B cell (primary cell): ENCODE measurements around the gene CDKAL1. TPM values are rescaled to one million over a fixed set of nuclear protein-coding genes. Genes with fewer than 3 reads are reported as not detected.

Experiments used
- ATAC-seq: fragments of 200-7000 bp; cut with Tn5 transposase; one replicate; pipeline ENCODE4 v1.10.0; 2021; ENCODE audit warnings: low read depth, mild to moderate bottlenecking, moderate number of reproducible peaks, moderate library complexity
- CTCF ChIA-PET: fragments of 350-600 bp; sonication (Branson Sonifier 250); formaldehyde crosslinking; loops from one replicate; lab custom pipeline; 2021; ENCODE audit warnings: antibody characterized with exemption, inconsistent platforms; lab: Charles Lee
- POLR2A ChIA-PET: fragments of 350-600 bp; sonication (Branson Sonifier 250); formaldehyde crosslinking; loops from one replicate; lab custom pipeline; 2021; ENCODE audit warnings: antibody characterized with exemption; lab: Charles Lee
- DNase-seq: peaks from one replicate; pipeline ENCODE4 v3.0.0; 2013
- H2AFZ ChIP-seq: 2 replicates; pipeline ENCODE4 v1.6.1; 2012; ENCODE audit warnings: mild to moderate bottlenecking, low read depth, low read length; ENCODE audit not compliant: insufficient read depth, poor library complexity, severe bottlenecking
- H3K27ac ChIP-seq, 2 donors: 1 replicate in 1 of 2; 2 replicates in 1 of 2; pipeline ENCODE4 v1.5.1; 2012 to 2013; ENCODE audit warnings: low read length in 2 of 2, mild to moderate bottlenecking in 2 of 2, moderate library complexity in 1 of 2
- H3K27me3 ChIP-seq, 4 experiments: fragments of 200-600 bp in 1 of 4; sonication (generic) in 1 of 4; replicated peaks in 1 of 4; 1 replicate in 2 of 4; 2 replicates in 2 of 4; pipeline versions ENCODE4 v1.6.1 to v1.7.0; 2013 to 2016; ENCODE audit warnings: low read length in 3 of 4, mild to moderate bottlenecking in 2 of 4, mixed read lengths in 1 of 4, moderate library complexity in 1 of 4; ENCODE audit not compliant: insufficient read depth in 4 of 4, control insufficient read depth in 3 of 4; ENCODE audit errors: control extremely low read depth in 1 of 4
- H3K36me3 ChIP-seq, 2 experiments: replicated peaks in 1 of 2; 1 replicate in 1 of 2; 2 replicates in 1 of 2; pipeline versions ENCODE4 v1.6.1 to v1.7.1; 2013; ENCODE audit warnings: low read length in 1 of 2; ENCODE audit not compliant: insufficient read depth in 2 of 2, control insufficient read depth in 1 of 2; ENCODE audit errors: control extremely low read depth in 1 of 2, extremely low read depth in 1 of 2
- H3K4me1 ChIP-seq, 2 donors: fragments of 200-600 bp in 1 of 2; sonication (generic) in 1 of 2; 1 replicate in 1 of 2; 2 replicates in 1 of 2; pipeline versions ENCODE4 v1.5.1 to v1.6.1; 2013 to 2017; ENCODE audit warnings: low read length in 2 of 2; ENCODE audit not compliant: control insufficient read depth in 2 of 2, insufficient read depth in 2 of 2
- H3K4me2 ChIP-seq: replicated peaks from 2 replicates; pipeline ENCODE3; 2012; ENCODE audit warnings: mild to moderate bottlenecking, low read depth, low read length; ENCODE audit not compliant: poor library complexity, severe bottlenecking
- H3K4me3 ChIP-seq, 5 experiments: fragments of 200-600 bp in 1 of 5; sonication (generic) in 1 of 5; 1 replicate in 3 of 5; 2 replicates in 2 of 5; pipeline versions ENCODE4 v1.5.1 to v1.7.0; 2011 to 2016; ENCODE audit warnings: low read length in 4 of 5, mild to moderate bottlenecking in 4 of 5, low read depth in 2 of 5, control low read depth in 1 of 5, moderate library complexity in 1 of 5; ENCODE audit not compliant: insufficient read depth in 1 of 5; ENCODE audit errors: control extremely low read depth in 1 of 5, extremely low read depth in 1 of 5
- H3K79me2 ChIP-seq: fragments of 200-600 bp; sonication (generic); one replicate; pipeline ENCODE4 v1.6.0; 2016; ENCODE audit warnings: low read length; ENCODE audit not compliant: control insufficient read depth, insufficient read depth
- H3K9ac ChIP-seq: fragments of 200-600 bp; sonication (generic); 2 replicates; pipeline ENCODE4 v1.6.1; 2017; ENCODE audit warnings: mild to moderate bottlenecking, low read length, moderate library complexity
- H3K9me3 ChIP-seq, 3 donors: one replicate each; pipeline versions ENCODE4 v1.6.1 to v1.7.1; 2013; ENCODE audit warnings: low read length in 2 of 3; ENCODE audit not compliant: control insufficient read depth in 2 of 3, insufficient read depth in 1 of 3; ENCODE audit errors: control extremely low read depth in 1 of 3
- H4K20me1 ChIP-seq: 2 replicates; pipeline ENCODE4 v1.6.0; 2012; ENCODE audit warnings: mild to moderate bottlenecking, low read length; ENCODE audit not compliant: insufficient read depth, control insufficient read depth, poor library complexity, severe bottlenecking
- H3K27ac Mint-ChIP-seq: one replicate; pipeline ENCODE4 v1.8.0; 2021; ENCODE audit warnings: mixed read lengths
- H3K27me3 Mint-ChIP-seq: one replicate; pipeline ENCODE4 v1.8.0; 2021; ENCODE audit warnings: mixed read lengths
- H3K4me1 Mint-ChIP-seq: one replicate; pipeline ENCODE4 v1.8.0; 2021; ENCODE audit warnings: mixed read lengths
- H3K4me3 Mint-ChIP-seq: one replicate; pipeline ENCODE4 v1.8.0; 2021; ENCODE audit warnings: mixed read lengths
- H3K9me3 Mint-ChIP-seq: one replicate; pipeline ENCODE4 v1.8.0; 2022; ENCODE audit warnings: mixed read lengths; ENCODE audit not compliant: insufficient read depth
- CTCF ChIP-seq: fragments of 200-600 bp; IDR thresholded peaks from one replicate; pipeline ENCODE4 v1.8.0; 2022; ENCODE audit warnings: antibody characterized with exemption, mild to moderate bottlenecking
- EZH2 ChIP-seq: IDR thresholded peaks from 2 replicates; pipeline ENCODE4 v1.6.1; 2012; ENCODE audit warnings: borderline replicate concordance, low read depth, mild to moderate bottlenecking, moderate library complexity, low read length; ENCODE audit not compliant: insufficient read depth, poor library complexity, severe bottlenecking
- WGBS: methylation state at CpG from one replicate; pipeline ENCODE4 v1.1.5; 2013; ENCODE audit warnings: missing lambda C conversion rate; ENCODE audit not compliant: insufficient coverage; 5-methylcytosine and 5-hydroxymethylcytosine counted together
- intact Hi-C: fragments of 100-400 bp; cut with micrococcal nuclease; formaldehyde crosslinking; loops from one replicate; pipeline ENCODE4 v1.10.0; 2022
- polyA plus RNA-seq: library from polyadenylated mRNA; depleted of rRNA; stranded (reverse); fragments of >200 nt; gene quantifications from 2 replicates; pipeline ENCODE4 v1.2.3, GENCODE V29; 2012
- total RNA-seq, 2 donors: library from RNA; stranded (reverse); fragments of 120-200 nt in 1 of 2; gene quantifications; 1 replicate in 1 of 2; 2 replicates in 1 of 2; pipeline versions ENCODE4 v1.2.3 to v1.2.4, GENCODE V29; 2013 to 2022

CDKAL1 gene
- total and polyA plus RNA-seq, 2 donors (not counting 1 experiment from before 2014, with no cell fraction given), result 6.1 to 33.3 TPM

- ATAC-seq, result no peak
- TF ChIP-seq EZH2, result no peak
- no peak for TF ChIP-seq CTCF
- no peak for DNase-seq
- Histone ChIP-seq H3K36me3 (no peaks in the 10 kb centered on the region), H3K79me2 (no peaks in the 10 kb centered on the region), H2AFZ (no peak overlapping the region), H4K20me1 (no peaks in the 10 kb centered on the region), H3K4me1 (no peaks in the 10 kb centered on the region), H3K9me3 (no peaks in the 10 kb centered on the region), H3K27ac (no peak overlapping the region), H3K9ac (no peak overlapping the region), H3K4me2 (no peak overlapping the region), H3K27me3 (no peaks in the 10 kb centered on the region), H3K4me3 (no peak overlapping the region)
- H3K4me1 Mint-ChIP-seq, result peaks cover 3% of the 10 kb centered on the region
- H3K27ac Mint-ChIP-seq, result no peak overlapping the region
- ChIA-PET POLR2A (no interaction called here), CTCF (interaction anchor here (0.8 kb wide), 1 partner anchor 717 kb away, joined by 3 read pairs; the partner anchor contains the start of gene SOX4)
- intact Hi-C loops, result no loop called here
- no CpG with 5 or more reads among the region's 2 CpGs for WGBS
- H3K4me3 Mint-ChIP-seq, result no peak overlapping the region
- H3K27me3 Mint-ChIP-seq, result no peaks in the 10 kb centered on the region
- H3K9me3 Mint-ChIP-seq, result no peaks in the 10 kb centered on the region
These were observed 341.8 kb downstream of the CDKAL1 start for GRCh38 chr6:20876036-20876435.

- Histone ChIP-seq H3K4me2 (no peak overlapping the region), H4K20me1 (no peaks in the 10 kb centered on the region), H3K27me3 (no peaks in the 10 kb centered on the region), H3K9ac (no peak overlapping the region), H3K9me3 (no peaks in the 10 kb centered on the region), H3K4me3 (no peak overlapping the region), H3K4me1 (no peaks in the 10 kb centered on the region), H3K27ac (no peak overlapping the region), H3K36me3 (no peaks in the 10 kb centered on the region), H2AFZ (no peak overlapping the region), H3K79me2 (no peaks in the 10 kb centered on the region)
- no peak for DNase-seq
- H3K4me3 Mint-ChIP-seq, result no peak overlapping the region
- no peak for ATAC-seq
- TF ChIP-seq EZH2 (no peak), CTCF (no peak)
- no peak overlapping the region for H3K27ac Mint-ChIP-seq
- CTCF ChIA-PET, result no interaction called here
- POLR2A ChIA-PET, result no interaction called here
- intact Hi-C loops, result no loop called here
- peaks cover 3% of the 10 kb centered on the region for H3K4me1 Mint-ChIP-seq
- H3K9me3 Mint-ChIP-seq, result no peaks in the 10 kb centered on the region
- no CpG with 5 or more reads among the region's 2 CpGs for WGBS
- no peaks in the 10 kb centered on the region for H3K27me3 Mint-ChIP-seq
These were observed 342.3 kb downstream of the CDKAL1 start for GRCh38 chr6:20876561-20876960.
